ENCODE measurements around the gene CBARP. TPM values are rescaled to one million over a fixed set of nuclear protein-coding genes. Genes with fewer than 3 reads are reported as not detected.
A peak's percentile ranks its signal among the peaks of the same experiment; 100 is the strongest.

CBARP gene
- total RNA-seq, 1 donor from 2014 or later = 1.9 TPM

- peaks cover 3% of the 10 kb centered on the region for H3K36me3 Mint-ChIP-seq (ENCODE audit: low read depth)
Observed at GRCh38 chr19:1264801-1265614, 27.2 kb upstream of the CBARP start.

GRCh38 chr19:1263188-1263587 is 25.4 kb upstream of the CBARP start:
- no peak for DNase-seq
- Mint-ChIP-seq H3K4me3 (peak overlapping the region; percentile 46), H3K36me3 (ENCODE audit: low read depth) (peaks cover 7% of the 10 kb centered on the region), H3K27ac (peak overlapping the region; percentile 58), H3K4me1 (peaks cover 44% of the 10 kb centered on the region), H3K27me3 (no peaks in the 10 kb centered on the region), H3K9me3 (no peaks in the 10 kb centered on the region)
- intact Hi-C loops (cut with micrococcal nuclease) = no loop called here

More at GRCh38 chr19:1264801-1265614, 27.2 kb upstream of the CBARP start:
- DNase-seq = no peak
- Mint-ChIP-seq H3K4me3 (peak overlapping the region; percentile 63), H3K9me3 (no peaks in the 10 kb centered on the region), H3K4me1 (peaks cover 35% of the 10 kb centered on the region), H3K27ac (peak overlapping the region; percentile 15), H3K27me3 (no peaks in the 10 kb centered on the region)
- intact Hi-C loops (cut with micrococcal nuclease) = no loop called here

- no peaks in the 10 kb centered on the region for H3K9me3 Mint-ChIP-seq
- intact Hi-C loops (cut with micrococcal nuclease) = no loop called here
- H3K27ac Mint-ChIP-seq = peak overlapping the region; percentile 37
- DNase-seq = no peak
- peak overlapping the region; percentile 46 for H3K4me3 Mint-ChIP-seq
- no peaks in the 10 kb centered on the region for H3K27me3 Mint-ChIP-seq
- peaks cover 43% of the 10 kb centered on the region for H3K4me1 Mint-ChIP-seq
- H3K36me3 Mint-ChIP-seq (ENCODE audit: low read depth) = peaks cover 11% of the 10 kb centered on the region
Observed at GRCh38 chr19:1262623-1263123, 24.9 kb upstream of the CBARP start.

GRCh38 chr19:1261798-1262622 is 24.2 kb upstream of the CBARP start:
- no peaks in the 10 kb centered on the region for H3K27me3 Mint-ChIP-seq
- intact Hi-C loops (cut with micrococcal nuclease) = no loop called here
- no peaks in the 10 kb centered on the region for H3K9me3 Mint-ChIP-seq
- H3K36me3 Mint-ChIP-seq (ENCODE audit: low read depth) = peaks cover 15% of the 10 kb centered on the region
- H3K4me3 Mint-ChIP-seq = peak overlapping the region; percentile 91
- peaks cover 43% of the 10 kb centered on the region for H3K4me1 Mint-ChIP-seq
- H3K27ac Mint-ChIP-seq = peak overlapping the region; percentile 92
- peak; percentile 78 for DNase-seq

- no peak for DNase-seq
- Mint-ChIP-seq H3K27ac (peak overlapping the region; percentile 92), H3K27me3 (no peaks in the 10 kb centered on the region), H3K9me3 (no peaks in the 10 kb centered on the region), H3K4me3 (peak overlapping the region; percentile 91), H3K36me3 (ENCODE audit: low read depth) (peaks cover 16% of the 10 kb centered on the region), H3K4me1 (peaks cover 43% of the 10 kb centered on the region)
- intact Hi-C loops (cut with micrococcal nuclease) = no loop called here
Observed at GRCh38 chr19:1261538-1261797, 23.7 kb upstream of the CBARP start.

- Mint-ChIP-seq H3K27me3 (no peaks in the 10 kb centered on the region), H3K36me3 (ENCODE audit: low read depth) (peaks cover 20% of the 10 kb centered on the region), H3K27ac (peak overlapping the region; percentile 92), H3K9me3 (no peaks in the 10 kb centered on the region), H3K4me1 (peaks cover 43% of the 10 kb centered on the region), H3K4me3 (peak overlapping the region; percentile 91)
- intact Hi-C loops (cut with micrococcal nuclease) = loop anchor here (1.0 kb wide), 1 partner anchor 8 kb away; the partner anchor contains the start of gene CIRBP
- DNase-seq = peak; percentile 99
Observed at GRCh38 chr19:1260749-1261537, 23.1 kb upstream of the CBARP start.

- Mint-ChIP-seq H3K36me3 (ENCODE audit: low read depth) (peaks cover 26% of the 10 kb centered on the region), H3K4me1 (peaks cover 38% of the 10 kb centered on the region), H3K27ac (peak overlapping the region; percentile 95), H3K27me3 (no peaks in the 10 kb centered on the region), H3K4me3 (peak overlapping the region; percentile 91), H3K9me3 (no peaks in the 10 kb centered on the region)
- intact Hi-C loops (cut with micrococcal nuclease) = loop anchor here (1.0 kb wide), 2 partner anchors 9 to 11 kb away; partner anchors contain the start of gene CIRBP
- peak; percentile 86 for DNase-seq
Observed at GRCh38 chr19:1259876-1260748, 22.3 kb upstream of the CBARP start.

- Mint-ChIP-seq H3K4me3 (peak overlapping the region; percentile 91), H3K27ac (peak overlapping the region; percentile 95), H3K9me3 (no peaks in the 10 kb centered on the region), H3K36me3 (ENCODE audit: low read depth) (peaks cover 34% of the 10 kb centered on the region), H3K27me3 (no peaks in the 10 kb centered on the region), H3K4me1 (peaks cover 42% of the 10 kb centered on the region)
- intact Hi-C loops (cut with micrococcal nuclease) = loop anchor here (1.0 kb wide), 1 partner anchor 10 kb away; no protein-coding TSS in a partner anchor
- peak; percentile 94 for DNase-seq
Observed at GRCh38 chr19:1259206-1259875, 21.5 kb upstream of the CBARP start.

GRCh38 chr19:1258707-1259205 is 21.0 kb upstream of the CBARP start:
- no peaks in the 10 kb centered on the region for H3K27me3 Mint-ChIP-seq
- intact Hi-C loops (cut with micrococcal nuclease) = loop anchor here (1.0 kb wide), 1 partner anchor 9 kb away; no protein-coding TSS in a partner anchor
- peaks cover 42% of the 10 kb centered on the region for H3K4me1 Mint-ChIP-seq
- H3K36me3 Mint-ChIP-seq (ENCODE audit: low read depth) = peaks cover 35% of the 10 kb centered on the region
- DNase-seq = no peak
- peak overlapping the region; percentile 95 for H3K27ac Mint-ChIP-seq
- H3K9me3 Mint-ChIP-seq = no peaks in the 10 kb centered on the region
- peak overlapping the region; percentile 91 for H3K4me3 Mint-ChIP-seq

GRCh38 chr19:1258163-1258492 is 20.3 kb upstream of the CBARP start:
- H3K9me3 Mint-ChIP-seq = no peaks in the 10 kb centered on the region
- peaks cover 40% of the 10 kb centered on the region for H3K36me3 Mint-ChIP-seq (ENCODE audit: low read depth)
- H3K4me1 Mint-ChIP-seq = peaks cover 43% of the 10 kb centered on the region
- peak overlapping the region; percentile 91 for H3K4me3 Mint-ChIP-seq
- peak overlapping the region; percentile 73 for H3K27ac Mint-ChIP-seq
- H3K27me3 Mint-ChIP-seq = no peaks in the 10 kb centered on the region
- DNase-seq = no peak
- intact Hi-C loops (cut with micrococcal nuclease) = no loop called here

- peaks cover 40% of the 10 kb centered on the region for H3K36me3 Mint-ChIP-seq (ENCODE audit: low read depth)
- H3K4me1 Mint-ChIP-seq = peaks cover 42% of the 10 kb centered on the region
Observed at GRCh38 chr19:1257475-1258162, 19.8 kb upstream of the CBARP start.

More at GRCh38 chr19:1257475-1258162, 19.8 kb upstream of the CBARP start:
- no peak for DNase-seq
- intact Hi-C loops (cut with micrococcal nuclease) = no loop called here
- Mint-ChIP-seq H3K27ac (peak overlapping the region; percentile 73), H3K9me3 (no peaks in the 10 kb centered on the region), H3K27me3 (no peaks in the 10 kb centered on the region), H3K4me3 (peak overlapping the region; percentile 91)

Data from activated CD4-positive, alpha-beta T cell treated with anti-CD3 and anti-CD28 coated beads, Interleukin-2, amount 10 ng/mL, durations not matched to agents 24 days and 14 days (primary cell).